GM13977 (cell line): Measurements from ENCODE around the gene NTNG2.

Experiments
- DNase-seq: peaks from one replicate; pipeline ENCODE4 v3.0.0; 2012; ENCODE audit warnings: low spot score
- CTCF ChIP-seq: IDR thresholded peaks from 2 replicates; pipeline ENCODE4 v1.5.1; 2012; ENCODE audit warnings: mild to moderate bottlenecking, control low read depth; ENCODE audit not compliant: insufficient read depth; ENCODE audit errors: extremely low read depth, missing control alignments
- in situ Hi-C: fragments of 300-500 bp; cut with MboI; formaldehyde crosslinking; loops from one replicate; pipeline ENCODE4 v1.12.0; 2022; ENCODE audit warnings: low sequenced_read_pairs, low pct_unique_long_range_greater_than_20kb, mixed read lengths, inconsistent platforms; ENCODE audit not compliant: unreplicated experiment

The NTNG2 gene

GRCh38 chr9:132283165-132283564 lies 121.3 kb downstream of the NTNG2 start:
- no peak for TF ChIP-seq CTCF
- in situ Hi-C loops = no loop called here
- peak; percentile 36 for DNase-seq

GRCh38 chr9:132283863-132284262 lies 122.0 kb downstream of the NTNG2 start:
- in situ Hi-C loops = no loop called here
- no peak for TF ChIP-seq CTCF
- DNase-seq = no peak

GRCh38 chr9:132287256-132287760 lies 125.5 kb downstream of the NTNG2 start:
- no peak for TF ChIP-seq CTCF
- in situ Hi-C loops = no loop called here
- DNase-seq = no peak

GRCh38 chr9:132288361-132288760 lies 126.5 kb downstream of the NTNG2 start:
- DNase-seq = no peak
- in situ Hi-C loops = no loop called here
- no peak for TF ChIP-seq CTCF

- TF ChIP-seq CTCF = no peak
- DNase-seq = no peak
- in situ Hi-C loops = no loop called here
Measured at GRCh38 chr9:132288966-132289365, 127.1 kb downstream of the NTNG2 start.

- in situ Hi-C loops = no loop called here
- TF ChIP-seq CTCF = no peak
- DNase-seq = no peak
Measured at GRCh38 chr9:132293145-132293721, 131.4 kb downstream of the NTNG2 start.
